ENCODE results near the gene POFUT1.

- TF ChIP-seq, protein P1, sequence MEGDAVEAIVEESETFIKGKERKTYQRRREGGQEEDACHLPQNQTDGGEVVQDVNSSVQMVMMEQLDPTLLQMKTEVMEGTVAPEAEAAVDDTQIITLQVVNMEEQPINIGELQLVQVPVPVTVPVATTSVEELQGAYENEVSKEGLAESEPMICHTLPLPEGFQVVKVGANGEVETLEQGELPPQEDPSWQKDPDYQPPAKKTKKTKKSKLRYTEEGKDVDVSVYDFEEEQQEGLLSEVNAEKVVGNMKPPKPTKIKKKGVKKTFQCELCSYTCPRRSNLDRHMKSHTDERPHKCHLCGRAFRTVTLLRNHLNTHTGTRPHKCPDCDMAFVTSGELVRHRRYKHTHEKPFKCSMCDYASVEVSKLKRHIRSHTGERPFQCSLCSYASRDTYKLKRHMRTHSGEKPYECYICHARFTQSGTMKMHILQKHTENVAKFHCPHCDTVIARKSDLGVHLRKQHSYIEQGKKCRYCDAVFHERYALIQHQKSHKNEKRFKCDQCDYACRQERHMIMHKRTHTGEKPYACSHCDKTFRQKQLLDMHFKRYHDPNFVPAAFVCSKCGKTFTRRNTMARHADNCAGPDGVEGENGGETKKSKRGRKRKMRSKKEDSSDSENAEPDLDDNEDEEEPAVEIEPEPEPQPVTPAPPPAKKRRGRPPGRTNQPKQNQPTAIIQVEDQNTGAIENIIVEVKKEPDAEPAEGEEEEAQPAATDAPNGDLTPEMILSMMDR (IDR thresholded peaks at IDR 0.05) = no peak
- no peak for TF ChIP-seq POLR2A (IDR thresholded peaks at IDR 0.05)
Measured at GRCh38 chr20:32232326-32232886, 24.7 kb downstream of the POFUT1 start.
